Measurements from ENCODE around the gene CAPN12. TPM values are rescaled to one million over a fixed set of nuclear protein-coding genes. Genes with fewer than 3 reads are reported as not detected.
"Not testable (repeated sequence)": the region's sequence is repeated elsewhere in the genome, so short reads cannot be mapped to it uniquely, and the experiment has no call there.

CAPN12 gene
- total and polyA plus RNA-seq, 2 of the 4 experiments (the other 2 are of a cell fraction), result 0.18 to 0.97 TPM

GRCh38 chr19:38770228-38770948 is 26.1 kb upstream of the CAPN12 start:
- H4K20me1 ChIP-seq (ENCODE audit: insufficient read depth, low read length); in situ Hi-C loops (cut with MboI; ENCODE audit: low sequenced_read_pairs): not testable (repeated sequence)
- H2AFZ ChIP-seq (replicated peaks; ENCODE audit: low read length, poor library complexity), result peak overlapping the region; percentile 86

More at GRCh38 chr19:38770228-38770948, 26.1 kb upstream of the CAPN12 start:
- H3K9me1 ChIP-seq (ENCODE audit: insufficient read depth, low read length); H2AK5ac ChIP-seq (ENCODE audit: low read depth, low read length); H3K4me1 ChIP-seq (ENCODE audit: control insufficient read depth, insufficient read depth, low read length); dilution Hi-C loops (cut with HindIII; ENCODE audit: low sequenced_read_pairs, unreplicated experiment); H3K27ac ChIP-seq (ENCODE audit: insufficient read depth, low read length); H3K4ac ChIP-seq (ENCODE audit: low read depth, low read length); H3K79me1 ChIP-seq (ENCODE audit: low read depth in 1 of 2, low read length in 2 of 2); BruUV-seq (replicated peaks); H4K5ac ChIP-seq (ENCODE audit: low read depth, low read length); POLR2A ChIA-PET (ENCODE audit: unreplicated experiment); H3K56ac ChIP-seq (ENCODE audit: extremely low read depth, insufficient read depth, low read length); H2BK5ac ChIP-seq (ENCODE audit: low read depth, low read length, poor library complexity, severe bottlenecking); H3K4me2 ChIP-seq (ENCODE audit: low read depth, low read length); H2AK9ac ChIP-seq (replicated peaks; ENCODE audit: low read depth, low read length, poor library complexity); H4K91ac ChIP-seq (ENCODE audit: insufficient read depth, low read depth, low read length); DNase-seq; H3K23ac ChIP-seq (ENCODE audit: low read depth, low read length); H3K9ac ChIP-seq (ENCODE audit: low read depth, low read length); H3K27me3 ChIP-seq (ENCODE audit: control insufficient read depth, insufficient read depth, low read length); ATAC-seq (ENCODE audit: low read depth); H2BK20ac ChIP-seq (ENCODE audit: low read depth, low read length); H2BK120ac ChIP-seq (ENCODE audit: low read depth, low read length); H3K14ac ChIP-seq (replicated peaks; ENCODE audit: low read depth, low read length); H3K18ac ChIP-seq (ENCODE audit: low read depth, low read length); H2BK15ac ChIP-seq (ENCODE audit: low read depth, low read length); H3K4me3 ChIP-seq (ENCODE audit: insufficient read depth, low read depth, low read length); intact Hi-C loops (cut with micrococcal nuclease); H3K9me3 ChIP-seq (ENCODE audit: control insufficient read depth, insufficient read depth, low read length); H3K36me3 ChIP-seq (ENCODE audit: control insufficient read depth, insufficient read depth, low read length): not testable (repeated sequence)
- WGBS, 2 experiments (ENCODE audit: extremely low coverage in 2 of 2, insufficient read length in 1 of 2), result no CpG with 5 or more reads among the region's 58 CpGs
- CTCF ChIA-PET, result interaction anchor here (1.0 to 1.6 kb wide), 5 partner anchors 9 to 82 kb away, joined by 3 to 8 read pairs (median 4); no protein-coding TSS in a partner anchor
- peak overlapping the region in 1 of 2 experiments; percentile 52; a peak in 2 of 4 replicates for H4K8ac ChIP-seq (ENCODE audit: low read depth in 2 of 2, low read length in 2 of 2)

All from IMR-90 (cell line).